ENCODE data around the gene LRRN2.
A peak's percentile ranks its signal among the peaks of the same experiment; 100 is the strongest.
"Not testable (repeated sequence)": the region's sequence is repeated elsewhere in the genome, so short reads cannot be mapped to it uniquely, and the experiment has no call there.

The LRRN2 gene

DNA sequence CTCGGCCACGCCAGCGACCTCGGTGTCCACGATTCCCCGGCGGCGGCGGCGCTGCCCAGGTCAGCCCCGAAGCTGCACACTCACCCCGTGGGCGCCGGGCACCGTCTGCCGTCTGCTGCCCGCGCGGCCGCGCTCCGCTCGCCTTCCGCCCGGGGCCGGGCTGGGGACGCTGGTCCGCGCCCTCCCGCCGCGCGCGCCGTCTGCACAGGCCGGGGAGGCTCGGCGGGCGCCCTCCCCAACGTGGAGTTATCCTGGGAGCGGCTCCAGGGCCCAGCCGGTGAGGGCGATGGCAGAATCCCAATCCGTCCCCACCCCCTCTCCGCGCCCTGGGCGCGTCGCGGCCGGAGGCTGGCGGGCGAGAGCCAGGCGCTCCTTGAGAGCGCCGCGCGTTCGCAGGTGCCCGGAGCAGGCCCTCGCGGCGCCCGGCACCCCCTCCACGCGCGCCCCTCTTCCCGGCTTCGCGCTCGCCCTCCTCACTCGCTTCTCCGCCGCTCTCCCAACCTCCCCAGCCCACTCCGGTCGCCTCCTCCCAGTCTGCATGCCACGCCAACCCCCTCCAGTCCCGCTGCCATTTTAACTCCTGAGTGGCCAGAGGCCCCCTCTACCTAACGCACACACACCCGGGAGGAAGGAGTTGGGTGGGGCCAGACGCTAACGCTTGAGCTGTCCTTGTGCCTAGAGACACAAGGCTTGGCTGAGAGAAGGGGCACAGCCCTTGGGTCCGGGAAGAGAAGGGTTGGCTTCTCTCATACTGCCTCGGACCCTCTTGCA lies at the start of gene LRRN2:
TSS of gene LRRN2 (minus strand) at position 503 of the 771 bp plus-strand sequence. CDS start 65,746 bp downstream, outside the sequence.
- DNase-seq (ENCODE audit: low spot score) = peak; percentile 76

DNA sequence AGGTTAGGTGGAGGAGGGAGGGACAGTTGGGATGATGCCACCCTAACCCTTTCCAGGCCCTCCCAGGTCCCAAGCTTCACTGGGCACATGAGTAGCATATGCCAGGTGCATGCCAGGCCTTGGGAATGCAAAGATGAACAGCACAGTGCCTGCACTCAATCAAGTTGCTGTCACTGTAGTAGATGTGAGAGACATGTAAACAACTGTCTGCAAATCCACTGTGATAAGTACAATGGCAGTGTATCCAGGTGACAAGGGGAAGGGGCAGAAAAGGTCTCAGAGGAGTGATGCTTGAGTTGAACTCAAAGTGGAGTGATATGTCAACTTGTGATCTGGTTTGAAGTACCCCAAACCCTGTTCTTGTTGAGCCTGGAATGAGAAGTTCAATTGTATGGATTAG lies 49.5 kb upstream of the LRRN2 start:
- no peak for DNase-seq (ENCODE audit: low spot score)

DNA sequence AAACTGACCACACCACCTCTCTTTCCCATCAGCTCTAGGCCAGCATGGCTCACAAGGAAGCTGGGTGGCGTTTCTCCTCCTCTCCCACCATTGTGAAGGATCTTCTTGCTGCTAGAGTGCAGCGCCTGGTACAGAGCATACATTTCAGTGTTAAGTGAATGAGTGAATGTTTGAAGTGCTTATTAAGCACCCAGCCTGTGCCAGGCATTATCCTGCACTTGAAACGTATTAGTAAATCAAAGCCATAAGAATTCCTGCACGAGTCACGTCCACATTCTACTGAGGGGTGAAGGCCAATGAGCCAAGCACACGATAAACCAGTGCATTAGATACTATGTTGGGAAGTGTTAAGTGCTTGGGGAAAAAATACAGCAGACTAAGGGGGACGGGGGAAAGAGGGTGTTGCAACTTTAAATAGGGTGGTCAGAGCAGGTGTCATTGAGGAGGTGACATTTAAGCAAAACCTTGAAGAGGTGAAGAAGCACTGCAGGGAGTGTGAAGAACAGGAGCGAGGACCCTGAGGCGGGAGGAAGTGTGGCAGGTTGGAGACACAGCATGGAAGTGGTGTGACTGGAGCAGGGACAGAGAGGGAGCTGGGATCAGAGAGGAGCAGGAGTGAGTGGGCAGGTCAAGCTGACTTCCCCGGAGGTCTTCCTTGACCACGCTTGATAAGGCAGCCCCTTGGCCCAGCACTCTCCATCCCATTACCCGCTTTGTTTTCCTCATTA lies 48.5 kb upstream of the LRRN2 start:
- DNase-seq (ENCODE audit: low spot score) = no peak

DNA sequence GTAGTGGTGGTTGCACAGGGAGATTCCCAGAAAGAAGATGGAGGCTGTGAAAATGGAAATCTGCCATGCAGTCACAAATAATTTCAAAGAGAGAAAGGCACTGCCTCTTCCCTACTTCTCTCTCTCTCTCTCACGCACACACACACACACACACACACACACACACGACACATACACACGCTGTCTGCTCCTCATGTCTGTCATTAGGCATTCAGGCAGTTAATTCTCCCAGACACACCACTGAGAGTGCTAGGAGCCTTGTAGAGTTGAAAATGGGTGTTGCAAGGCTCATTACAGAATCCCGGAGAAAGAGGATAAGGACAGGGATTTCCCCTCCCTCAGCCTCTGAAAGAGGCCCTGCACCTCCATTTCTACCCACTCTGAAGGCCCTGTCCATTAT lies 47.8 kb upstream of the LRRN2 start:
- DNase-seq (ENCODE audit: low spot score) = no peak

DNA sequence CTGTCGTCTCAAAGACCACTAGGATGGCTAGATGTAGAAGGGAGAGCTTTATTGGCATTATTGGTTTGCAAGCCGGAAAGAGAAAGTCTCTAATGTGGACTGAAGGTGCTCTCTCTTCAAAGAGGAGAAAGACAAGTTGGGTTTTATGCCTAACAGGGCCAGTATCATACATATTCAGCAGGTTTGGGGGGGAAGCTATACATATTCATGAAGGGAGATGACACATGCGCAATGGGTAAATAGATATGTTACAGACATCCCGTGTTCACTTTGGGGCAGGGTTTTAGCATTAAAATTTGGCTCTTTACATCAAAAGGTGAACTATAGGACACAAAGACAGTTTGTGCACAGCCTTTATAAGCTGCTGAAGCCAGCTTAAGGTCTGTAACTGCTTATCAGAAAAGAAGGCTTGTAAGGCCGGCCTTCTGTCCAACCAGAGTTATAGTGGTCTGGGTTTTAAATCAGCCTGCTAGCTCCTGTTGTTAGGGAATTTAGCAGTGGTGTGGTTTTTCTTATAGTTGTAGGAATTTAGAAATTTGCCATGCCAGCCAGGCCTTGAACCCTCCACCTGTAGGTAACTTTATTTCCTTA lies 46.5 kb upstream of the LRRN2 start:
- DNase-seq (ENCODE audit: low spot score) = no peak

DNA sequence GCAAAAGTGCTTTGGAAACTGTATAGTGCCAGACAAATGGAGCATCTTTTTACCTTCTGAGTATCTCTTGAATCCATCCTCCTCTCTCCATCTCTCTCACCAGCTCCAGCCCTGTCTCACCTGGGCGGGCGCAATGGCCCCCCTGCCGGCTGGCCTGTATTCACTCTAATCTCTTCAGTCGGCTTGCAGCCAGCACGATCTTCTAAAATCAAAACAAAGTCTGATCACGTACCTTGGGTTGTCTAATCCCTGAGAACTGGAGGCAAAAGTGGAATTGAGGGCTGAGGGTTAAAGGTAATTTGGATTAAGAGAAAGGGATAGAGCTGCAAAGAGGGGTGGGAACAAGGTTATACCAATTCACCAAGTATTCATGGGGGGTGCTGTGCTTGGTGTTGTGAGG lies 46.0 kb upstream of the LRRN2 start:
- peak; percentile 80 for DNase-seq (ENCODE audit: low spot score)

DNA sequence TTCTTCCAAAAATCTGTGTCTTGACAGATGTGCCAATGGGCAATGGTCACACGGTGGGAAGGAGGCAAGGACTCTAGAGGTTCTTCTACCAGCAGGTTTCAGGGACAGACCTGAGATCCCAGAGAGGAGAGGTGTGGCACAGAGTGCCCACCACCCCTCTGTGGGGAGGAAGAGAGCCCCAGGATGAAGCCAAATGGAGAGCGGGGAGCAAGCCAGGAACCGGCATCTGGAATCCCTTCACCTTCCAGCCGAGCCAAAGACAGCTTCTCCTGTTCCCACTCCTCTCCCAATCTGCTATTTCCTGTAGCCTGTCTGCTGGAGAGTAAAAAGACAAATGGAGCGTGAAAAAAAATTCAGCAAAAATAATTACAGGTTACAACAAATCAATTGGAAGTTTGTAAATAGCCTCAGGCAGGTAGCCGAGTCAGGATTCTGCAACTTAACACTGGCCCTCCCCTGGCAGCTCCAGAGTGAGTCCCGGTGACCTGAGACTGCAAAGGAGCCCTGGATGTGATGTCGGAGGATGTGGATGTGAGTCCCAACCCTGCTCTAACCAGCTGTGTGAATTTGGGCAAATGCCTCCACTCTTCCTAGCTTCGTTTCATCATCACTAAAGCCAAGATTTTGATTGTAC lies 45.4 kb upstream of the LRRN2 start:
- no peak for DNase-seq (ENCODE audit: low spot score)

DNA sequence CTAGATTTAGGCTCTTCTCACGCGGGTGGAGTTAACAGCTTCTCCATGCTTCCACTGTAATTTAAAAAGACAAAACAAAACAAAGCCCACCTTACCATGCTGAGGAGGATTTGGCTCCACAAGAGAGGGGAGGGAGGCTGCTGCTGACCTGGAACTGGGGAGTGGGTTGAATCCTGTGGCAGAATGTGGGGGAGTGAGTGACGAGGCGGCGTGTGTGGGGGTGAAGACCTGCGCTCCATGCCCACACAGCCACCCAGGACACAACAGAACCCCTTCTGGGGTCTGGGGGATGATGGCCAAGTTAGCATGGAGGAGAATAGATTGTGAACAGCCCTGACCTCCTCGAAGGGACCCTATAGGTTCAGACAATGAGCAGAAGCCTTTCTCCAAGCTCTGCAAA lies 44.0 kb upstream of the LRRN2 start:
- DNase-seq (ENCODE audit: low spot score) = no peak

DNA sequence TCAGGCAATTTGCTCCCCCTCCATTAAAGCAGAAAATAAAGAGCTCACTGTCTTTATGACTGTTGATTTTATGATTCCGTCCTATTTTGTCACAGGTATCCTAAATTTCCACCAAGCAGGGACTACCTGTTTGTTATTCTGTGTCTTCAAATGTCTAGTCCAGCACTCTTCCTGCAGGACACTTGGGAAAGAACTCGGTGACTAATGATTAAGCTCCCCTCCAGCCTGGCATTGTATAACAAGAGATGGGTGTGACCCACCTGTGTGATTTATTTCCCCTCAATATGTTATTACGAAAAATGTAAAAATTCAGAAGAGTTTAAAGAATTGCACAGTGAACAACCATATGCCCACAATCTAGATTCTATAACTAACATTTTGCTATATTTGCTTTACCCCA lies 42.9 kb upstream of the LRRN2 start:
- no peak for DNase-seq (ENCODE audit: low spot score)

DNA sequence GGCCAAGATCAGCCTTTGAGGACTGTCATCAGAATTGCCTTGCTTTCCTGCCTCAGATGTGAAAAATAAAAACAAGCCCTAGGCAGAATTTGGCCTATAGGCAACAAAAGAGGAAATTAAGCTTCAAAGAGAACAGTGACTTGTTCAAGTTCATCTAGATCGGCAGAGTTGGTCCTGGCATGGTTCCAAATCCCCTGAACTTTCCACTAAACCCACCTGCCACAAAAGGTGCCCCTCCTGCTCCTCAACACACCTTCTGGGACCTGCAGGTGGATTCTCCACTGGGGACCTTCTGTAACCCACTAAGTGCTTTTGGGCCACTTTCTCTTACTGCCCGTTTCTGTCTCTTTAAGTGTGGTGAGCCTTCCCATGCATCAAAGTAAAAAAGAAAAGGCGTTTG lies 42.5 kb upstream of the LRRN2 start:
- DNase-seq (ENCODE audit: low spot score) = no peak

DNA sequence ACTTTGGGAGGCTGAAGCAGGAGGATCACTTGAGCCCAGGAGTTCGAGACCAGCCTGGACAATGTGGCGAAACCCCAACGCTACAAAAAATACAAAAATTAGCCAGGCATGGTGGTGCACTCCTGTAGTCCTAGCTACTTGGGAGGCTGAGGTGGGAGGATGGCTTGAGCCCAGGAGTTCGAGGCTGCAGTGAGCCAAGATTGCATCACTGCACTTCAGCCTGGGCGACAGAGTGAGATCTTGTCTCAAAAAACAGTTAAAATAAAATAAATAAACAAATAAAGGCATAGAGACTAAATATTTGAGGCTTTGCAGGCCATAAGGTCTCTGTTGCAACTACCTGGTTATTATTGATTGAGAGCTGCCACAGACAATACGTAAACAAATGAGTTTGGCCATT lies 41.9 kb upstream of the LRRN2 start:
- DNase-seq (ENCODE audit: low spot score) = not testable (repeated sequence)

DNA sequence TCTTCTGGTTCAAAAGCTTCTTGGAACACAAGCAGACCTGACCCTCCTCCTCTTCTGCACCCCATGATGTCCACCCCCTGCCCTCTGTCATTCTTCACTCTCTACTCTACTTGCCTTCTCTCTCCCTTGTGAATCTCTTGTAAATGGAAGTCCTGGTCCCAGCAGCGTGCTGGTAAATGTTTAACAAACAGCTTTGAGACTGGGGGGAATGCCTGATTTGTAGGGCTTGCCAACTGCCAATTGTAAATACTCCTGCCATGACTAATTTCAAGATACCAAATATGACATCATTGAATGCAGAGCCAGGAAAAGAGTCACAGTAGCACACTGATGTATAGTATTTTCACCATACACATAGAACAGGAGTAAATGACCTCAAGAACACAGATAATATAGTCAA lies 40.9 kb upstream of the LRRN2 start:
- peak; percentile 2 for DNase-seq (ENCODE audit: low spot score)

DNA sequence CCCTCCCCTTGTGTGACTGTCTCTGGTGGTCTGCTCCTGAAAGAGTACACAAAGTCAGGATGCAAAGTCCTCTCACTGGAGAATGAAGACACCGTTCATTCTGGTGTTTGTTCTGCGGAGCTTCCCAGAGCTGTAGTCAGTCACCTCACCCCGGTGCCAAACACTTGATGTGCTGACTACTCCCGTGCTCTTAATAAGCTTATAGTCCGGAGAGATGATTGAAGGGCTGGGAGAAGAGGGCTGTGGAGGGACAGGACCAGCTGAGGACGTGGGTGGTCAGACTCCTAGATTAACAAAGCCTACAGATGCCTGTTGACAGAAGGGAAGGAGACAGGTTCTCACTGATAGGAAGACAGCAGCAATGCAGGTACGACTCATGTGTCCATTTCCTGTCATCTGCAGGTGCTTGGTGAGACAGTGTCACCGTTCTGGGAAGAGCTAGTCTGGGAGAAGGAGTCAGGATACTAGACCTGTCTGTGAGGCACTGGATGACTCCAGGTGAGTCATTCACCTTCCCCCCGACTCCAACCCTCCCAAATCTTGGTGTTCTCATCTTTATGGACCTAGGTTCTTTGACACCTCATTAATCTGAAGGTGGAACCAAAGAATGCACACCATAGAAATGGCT lies 40.4 kb upstream of the LRRN2 start:
- DNase-seq (ENCODE audit: low spot score) = no peak

DNA sequence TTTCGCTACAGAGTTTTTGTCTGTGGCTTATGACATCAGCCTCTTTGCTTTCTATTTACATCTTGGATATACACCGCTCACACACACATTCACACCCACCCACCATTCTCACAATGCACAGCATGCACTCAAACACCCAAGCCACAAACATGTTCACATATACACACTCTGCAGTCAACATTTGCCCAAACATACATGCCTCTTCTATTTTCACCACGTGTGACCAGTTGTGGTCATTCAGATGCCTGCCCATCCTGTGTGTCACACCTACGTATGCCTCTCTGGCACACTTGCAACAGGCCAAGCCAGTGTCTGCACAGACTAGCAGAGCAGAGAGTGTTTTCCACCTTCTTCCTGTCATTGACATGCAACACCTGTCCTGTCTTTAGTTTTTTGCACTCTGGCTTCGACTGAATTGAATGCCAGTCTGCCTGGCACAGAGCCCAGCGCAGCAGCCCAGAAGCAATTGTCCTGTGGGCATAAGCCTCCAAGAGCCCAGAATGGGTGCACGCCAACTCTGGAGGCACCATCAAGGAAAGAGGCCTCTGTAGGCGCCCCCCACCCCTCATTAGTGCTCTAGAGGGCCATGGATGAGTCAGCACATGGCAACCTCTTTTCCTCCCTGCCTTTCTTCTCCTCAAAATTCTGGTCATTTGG lies 37.7 kb upstream of the LRRN2 start:
- DNase-seq (ENCODE audit: low spot score) = peak; percentile 15

DNA sequence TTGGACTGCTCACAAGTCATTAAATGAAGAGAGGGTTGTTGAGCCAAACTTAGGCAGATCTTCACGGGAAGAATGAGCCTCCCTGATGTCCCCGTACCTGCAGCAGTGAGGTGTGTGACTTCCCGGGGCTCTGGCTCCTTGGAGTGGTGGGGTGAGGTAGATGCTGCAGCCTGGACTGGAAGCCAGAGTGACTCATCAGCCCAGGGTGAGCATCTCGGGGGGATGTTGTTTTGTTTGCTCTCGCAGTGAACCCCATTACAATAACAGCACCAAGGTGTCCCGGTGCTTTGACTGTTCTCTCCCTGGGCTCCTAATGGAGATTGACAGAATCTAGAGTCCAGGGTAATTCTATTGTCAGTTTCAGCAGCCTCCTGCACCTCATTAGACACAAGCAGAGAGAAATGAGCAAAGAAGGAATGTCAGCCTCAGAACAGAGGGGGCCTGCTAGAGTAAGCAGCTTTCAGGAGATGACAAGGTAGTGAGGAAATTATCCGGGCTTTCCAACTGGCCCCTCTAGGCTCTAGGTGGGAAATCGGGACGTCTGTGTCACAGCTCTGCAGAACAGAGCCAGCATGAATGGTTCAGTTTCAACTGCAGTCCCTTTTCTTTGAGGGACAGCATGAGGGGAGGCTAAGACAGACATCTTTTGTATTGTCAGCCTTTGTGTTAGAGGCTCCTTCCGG lies 36.0 kb upstream of the LRRN2 start:
- DNase-seq (ENCODE audit: low spot score) = no peak

DNA sequence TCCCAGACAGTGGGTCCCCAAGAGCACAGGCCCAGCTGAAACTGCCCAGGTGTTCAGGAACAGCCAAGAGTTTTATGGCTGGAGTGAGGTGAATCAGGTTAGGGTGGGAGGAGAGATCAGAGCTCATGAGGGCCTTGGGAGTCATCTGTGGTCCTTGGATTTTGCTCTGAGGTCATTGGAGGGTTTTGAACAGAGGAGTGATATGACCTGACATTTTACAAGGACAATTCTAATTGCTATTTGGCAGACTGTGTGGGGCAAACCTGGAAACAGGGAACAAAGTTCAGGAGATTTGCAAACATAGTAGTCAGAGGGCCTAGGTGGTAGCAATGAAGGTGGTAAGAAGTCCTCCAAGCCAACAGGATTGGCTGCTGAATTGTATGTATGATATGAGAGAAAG lies 31.1 kb upstream of the LRRN2 start:
- no peak for DNase-seq (ENCODE audit: low spot score)

DNA sequence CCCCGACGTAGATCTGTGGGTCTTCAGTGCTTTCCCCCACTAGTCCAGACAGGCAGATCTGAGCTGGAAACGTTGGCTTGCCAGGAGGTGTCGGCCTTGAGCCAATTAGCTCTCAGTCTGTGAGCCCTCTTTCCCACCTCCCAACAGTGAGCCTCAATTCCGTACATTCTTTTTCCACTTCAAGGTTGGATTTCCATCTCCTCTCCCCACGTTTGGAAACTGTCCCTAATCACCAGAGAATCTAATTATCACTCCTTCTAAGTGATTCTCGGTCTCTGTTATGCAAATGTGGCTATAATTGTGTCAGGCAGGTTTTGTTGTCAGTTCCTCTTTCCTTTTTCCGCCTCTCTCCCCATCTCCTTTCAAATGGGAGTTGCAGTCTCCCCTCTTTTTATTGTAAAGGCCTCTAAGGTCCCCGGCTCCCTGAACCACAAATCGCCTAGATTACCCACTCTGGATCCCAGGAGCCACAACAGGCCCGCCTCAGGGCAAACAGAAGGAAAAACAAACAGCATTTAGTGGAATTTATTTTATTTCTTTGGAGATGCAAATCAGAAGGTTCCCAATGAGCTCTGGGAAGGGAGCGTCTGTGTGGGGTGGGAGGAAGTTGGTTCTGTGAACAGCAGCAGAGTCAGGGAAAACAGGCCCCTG lies 29.4 kb upstream of the LRRN2 start:
- peak; percentile 80 for DNase-seq (ENCODE audit: low spot score)

DNA sequence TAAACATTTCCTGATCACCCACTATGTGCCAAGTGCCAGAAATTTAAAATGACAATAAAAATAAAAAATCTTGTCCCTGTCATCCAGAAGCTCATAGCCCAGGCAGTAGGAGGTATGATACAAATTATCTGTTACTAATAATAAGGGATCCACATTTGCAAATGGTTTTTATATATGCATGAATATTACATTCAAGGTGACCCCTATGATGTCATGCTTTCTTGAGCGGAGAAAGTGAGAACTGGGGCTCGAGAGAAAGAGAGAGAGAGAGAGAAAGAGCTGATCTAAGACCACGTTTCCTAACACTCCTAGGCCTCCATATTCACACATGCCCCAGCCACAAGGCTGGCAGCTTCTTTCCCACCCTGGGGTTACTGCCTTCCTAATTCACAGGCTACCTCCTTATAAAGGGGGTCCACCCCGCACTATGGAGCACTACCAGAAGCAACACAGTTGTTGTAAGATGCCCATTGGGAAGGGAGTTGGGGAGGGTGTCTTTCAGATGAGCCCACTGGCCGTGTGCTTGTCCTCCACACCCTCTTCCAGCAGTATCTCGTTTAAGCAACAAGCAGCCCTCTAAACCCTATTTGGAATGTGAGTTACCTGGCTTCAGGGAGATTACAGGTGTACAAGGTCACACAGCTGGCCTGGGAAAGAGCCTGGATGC lies 28.8 kb upstream of the LRRN2 start:
- no peak for DNase-seq (ENCODE audit: low spot score)

DNA sequence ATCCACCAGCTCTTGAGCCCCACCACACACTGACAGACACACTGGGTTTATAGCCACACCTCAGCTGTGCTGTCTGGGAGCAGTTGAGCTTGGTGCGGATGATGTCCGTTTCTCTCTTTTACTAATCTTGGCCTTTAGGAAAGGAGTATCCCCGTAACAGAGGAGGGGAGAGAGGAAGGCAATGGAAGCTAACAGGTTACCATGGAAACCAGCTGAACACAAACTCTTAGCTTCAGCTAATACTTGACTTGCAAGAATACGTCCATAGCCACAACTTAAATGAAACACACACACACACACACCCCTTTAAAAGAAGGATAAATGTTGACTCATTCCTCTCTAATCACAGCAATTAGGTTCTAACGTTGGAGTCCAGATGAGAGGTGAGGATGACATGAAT lies 28.0 kb upstream of the LRRN2 start:
- DNase-seq (ENCODE audit: low spot score) = no peak
